ACC112 (cell line): Measurements from ENCODE around the gene TRMT2B.

Experiments used
- H2AFZ ChIP-seq: fragments of 200-600 bp; sonication (generic); one replicate; pipeline ENCODE4 v1.6.0; 2017; ENCODE audit warnings: antibody characterized with exemption, low read length; ENCODE audit not compliant: unreplicated experiment
- H3K27ac ChIP-seq: fragments of 200-600 bp; sonication (generic); 2 replicates; pipeline ENCODE4 v1.5.1; 2014; ENCODE audit warnings: low read depth, mild to moderate bottlenecking, antibody characterized with exemption, low read length, moderate library complexity
- H3K27me3 ChIP-seq: fragments of 200-600 bp; sonication (generic); 2 replicates; pipeline ENCODE4 v1.6.1; 2014; ENCODE audit warnings: mild to moderate bottlenecking, antibody characterized with exemption, low read length, moderate library complexity, mixed read lengths; ENCODE audit not compliant: insufficient read depth
- H3K36me3 ChIP-seq: fragments of 200-600 bp; sonication (generic); 2 replicates; pipeline ENCODE4 v1.6.1; 2016; ENCODE audit warnings: mild to moderate bottlenecking, antibody characterized with exemption, low read length, moderate library complexity, mixed read lengths; ENCODE audit not compliant: insufficient read depth
- H3K4me1 ChIP-seq: fragments of 200-600 bp; sonication (generic); one replicate; pipeline ENCODE4 v1.6.1; 2016; ENCODE audit warnings: low read length, mixed read lengths; ENCODE audit not compliant: insufficient read depth, unreplicated experiment, control insufficient read depth
- H3K4me3 ChIP-seq: fragments of 200-600 bp; sonication (generic); 2 replicates; pipeline ENCODE4 v1.5.1; 2014; ENCODE audit warnings: mild to moderate bottlenecking, low read depth, low read length
- H3K79me2 ChIP-seq: fragments of 200-600 bp; sonication (generic); one replicate; pipeline ENCODE4 v1.6.0; 2016; ENCODE audit warnings: low read length; ENCODE audit not compliant: control insufficient read depth, unreplicated experiment, insufficient read depth

TRMT2B gene

GRCh38 chrX:100973411-100973810, 78.5 kb downstream of the TRMT2B start:
- Histone ChIP-seq H3K79me2 (no peaks in the 10 kb centered on the region), H3K36me3 (no peaks in the 10 kb centered on the region), H3K4me1 (peaks cover 16% of the 10 kb centered on the region), H3K27me3 (no peaks in the 10 kb centered on the region), H2AFZ (no peak overlapping the region), H3K27ac (peak overlapping the region; percentile 74), H3K4me3 (no peak overlapping the region)

DNA sequence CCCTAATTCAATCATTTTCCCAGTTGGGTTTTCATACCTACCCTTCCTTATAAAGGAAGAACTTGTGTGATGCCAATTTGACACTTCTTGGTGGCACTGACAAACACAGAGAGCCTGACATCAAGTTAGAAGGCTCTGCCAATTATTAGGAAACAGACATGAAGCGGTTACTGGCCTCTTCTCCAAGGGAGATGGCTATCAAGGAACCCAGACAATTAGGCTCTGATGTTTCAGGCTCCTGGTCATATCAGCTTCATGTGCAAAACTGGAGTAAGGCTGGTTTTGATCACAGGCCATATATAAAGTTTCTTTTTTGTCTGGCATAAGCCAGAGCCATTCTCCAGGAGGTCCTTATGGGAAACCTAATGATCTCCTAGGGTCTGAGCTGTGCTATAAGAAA, 82.0 kb downstream of the TRMT2B start:
- Histone ChIP-seq H3K27ac (no peak overlapping the region), H3K36me3 (no peaks in the 10 kb centered on the region), H3K27me3 (no peaks in the 10 kb centered on the region), H3K4me3 (no peak overlapping the region), H3K79me2 (no peaks in the 10 kb centered on the region), H2AFZ (no peak overlapping the region), H3K4me1 (peaks cover 8% of the 10 kb centered on the region)

DNA sequence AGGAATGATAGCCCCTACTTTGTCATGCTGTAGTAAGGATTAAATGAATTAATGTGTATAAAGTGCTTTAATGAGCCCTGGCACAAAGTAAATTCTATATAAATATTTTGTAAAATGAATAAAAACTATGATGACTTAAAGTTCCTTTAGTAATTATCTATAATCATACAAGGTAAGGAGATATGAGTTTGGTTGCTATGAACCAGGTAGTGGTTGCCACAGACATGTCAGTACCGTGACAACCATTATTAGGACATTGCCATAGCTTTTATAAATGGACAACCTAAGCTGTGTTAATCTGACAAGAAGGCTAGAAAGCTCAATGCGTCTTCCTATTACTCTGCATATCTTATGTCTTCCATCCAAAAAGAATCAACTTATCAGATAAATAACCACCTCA, 82.5 kb downstream of the TRMT2B start, which contains the start of gene ARL13A:
Gene ARL13A (plus strand): TSS at position 301 of the 400 bp plus-strand sequence. CDS start 3,982 bp downstream, outside the sequence.
- Histone ChIP-seq H3K4me1 (peaks cover 8% of the 10 kb centered on the region), H3K4me3 (no peak within 1 kb of the TSS), H3K27me3 (no peaks in the 10 kb centered on the region), H3K36me3 (no peaks in the 10 kb centered on the region), H3K27ac (no peak within 1 kb of the TSS), H2AFZ (no peak within 1 kb of the TSS), H3K79me2 (no peaks in the 10 kb centered on the region)

DNA sequence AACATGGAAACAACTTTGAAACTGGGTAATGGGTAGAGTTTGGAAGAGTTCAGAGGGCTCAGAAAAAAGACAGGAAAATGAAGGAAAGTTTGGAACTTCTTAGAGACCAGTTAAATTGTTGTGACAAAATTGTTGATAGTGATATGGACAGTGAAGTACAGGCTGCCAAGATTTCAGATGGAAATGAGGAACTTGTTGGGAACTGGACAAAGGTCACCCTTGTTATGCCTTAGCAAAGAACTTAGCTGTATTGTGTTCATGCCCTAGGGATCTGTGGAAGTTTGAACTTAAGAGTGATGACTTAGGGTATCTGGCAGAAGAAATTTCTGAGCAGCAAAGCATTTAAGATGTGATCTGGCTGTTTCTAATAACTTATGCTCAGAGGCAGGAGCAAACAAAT, 87.5 kb downstream of the TRMT2B start:
- Histone ChIP-seq H3K4me3 (no peak overlapping the region), H3K27me3 (no peaks in the 10 kb centered on the region), H3K36me3 (no peaks in the 10 kb centered on the region), H3K4me1 (no peaks in the 10 kb centered on the region), H3K79me2 (no peaks in the 10 kb centered on the region), H2AFZ (no peak overlapping the region), H3K27ac (no peak overlapping the region)

DNA sequence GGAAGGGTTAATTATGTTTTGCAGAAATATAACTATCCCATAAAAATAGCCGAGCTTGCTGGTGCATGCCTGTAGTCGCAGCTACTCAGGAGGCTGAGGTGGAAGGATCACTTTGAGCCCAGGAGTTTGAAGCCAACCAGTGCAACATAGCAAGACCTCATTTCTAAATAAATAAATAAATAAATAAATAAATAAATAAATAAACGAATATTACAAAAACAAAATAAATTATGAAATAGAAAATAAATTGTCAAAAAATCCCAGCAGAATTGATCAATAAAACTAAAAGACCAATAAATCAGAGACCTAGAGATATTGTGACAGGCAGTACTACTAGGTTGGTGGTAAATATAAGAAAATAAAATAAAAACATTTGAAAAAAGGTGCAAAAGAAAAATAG, 89.1 kb downstream of the TRMT2B start:
- no peaks in the 10 kb centered on the region for H3K4me1 ChIP-seq
- H3K79me2 ChIP-seq, result no peaks in the 10 kb centered on the region
- no peak overlapping the region for H3K27ac ChIP-seq
- H3K36me3 ChIP-seq, result no peaks in the 10 kb centered on the region
- no peak overlapping the region for H3K4me3 ChIP-seq
- no peaks in the 10 kb centered on the region for H3K27me3 ChIP-seq
- no peak overlapping the region for H2AFZ ChIP-seq
